Omental fat pad (tissue), 4 donors: ENCODE data around the gene ITPRID2. TPM values are rescaled to one million over a fixed set of nuclear protein-coding genes. Genes with fewer than 3 reads are reported as not detected.

Experiments used
- ATAC-seq: fragments of 150-250 bp; one replicate; pipeline ENCODE4 v1.9.1; 2016; ENCODE audit warnings: mild to moderate bottlenecking, moderate library complexity; ENCODE audit not compliant: low FRiP score
- DNase-seq: peaks from one replicate; pipeline ENCODE4 v3.0.0-alpha.2; 2019; ENCODE audit warnings: low spot score
- CTCF ChIP-seq, 3 donors: fragments of 450-650 bp; IDR thresholded peaks; one replicate each; pipeline ENCODE4 v1.5.1; 2016 to 2017; ENCODE audit warnings: antibody characterized with exemption in 3 of 3, mild to moderate bottlenecking in 3 of 3, moderate library complexity in 2 of 3
- total RNA-seq, 4 donors: library from RNA; depleted of rRNA; stranded (reverse); fragments of >200 nt; gene quantifications; one replicate each; pipeline ENCODE4 v1.1.0, GENCODE V29; 2016

ITPRID2 gene
- total RNA-seq, 4 donors from 2014 or later: 54.7 to 94.6 (median 70.6) TPM

GRCh38 chr2:181879295-181879694, 12.2 kb upstream of the ITPRID2 start:
- no peak for TF ChIP-seq CTCF (IDR thresholded peaks at IDR 0.05)
- DNase-seq (no peak), ATAC-seq (no peak)

GRCh38 chr2:181882246-181883020, 9.1 kb upstream of the ITPRID2 start:
- ATAC-seq: no peak
- TF ChIP-seq CTCF (IDR thresholded peaks at IDR 0.05): no peak

GRCh38 chr2:181884601-181885000, 6.9 kb upstream of the ITPRID2 start:
- TF ChIP-seq CTCF (IDR thresholded peaks at IDR 0.05): no peak
- no peak for DNase-seq
- no peak for ATAC-seq

More at GRCh38 chr2:181882246-181883020, 9.1 kb upstream of the ITPRID2 start:
- no peak for DNase-seq

- ATAC-seq: no peak
- no peak for DNase-seq
- no peak for TF ChIP-seq CTCF (IDR thresholded peaks at IDR 0.05)
Measured at GRCh38 chr2:181885096-181885495, 6.4 kb upstream of the ITPRID2 start.

- no peak for TF ChIP-seq CTCF (IDR thresholded peaks at IDR 0.05)
- ATAC-seq: no peak
- DNase-seq: no peak
Measured at GRCh38 chr2:181886192-181886591, 5.3 kb upstream of the ITPRID2 start.

- ATAC-seq (no peak), DNase-seq (no peak)
- TF ChIP-seq CTCF (IDR thresholded peaks at IDR 0.05): no peak
Measured at GRCh38 chr2:181887045-181887444, 4.5 kb upstream of the ITPRID2 start.

- no peak for ATAC-seq
- DNase-seq: no peak
- TF ChIP-seq CTCF (IDR thresholded peaks at IDR 0.05): no peak
Measured at GRCh38 chr2:181889776-181890175, 1.8 kb upstream of the ITPRID2 start.
